Limb (tissue), 2 donors: ENCODE data around the gene DISC1.
A peak's percentile ranks its signal among the peaks of the same experiment; 100 is the strongest.

ENCODE experiments used
- DNase-seq, 2 donors: peaks; one replicate each; pipeline ENCODE4 v3.0.0-alpha.2; 2016; ENCODE audit errors: extremely low spot score in 2 of 2

The DISC1 gene

GRCh38 chr1:231853588-231854207, 227.1 kb downstream of the DISC1 start:
- no peak for DNase-seq

DNA sequence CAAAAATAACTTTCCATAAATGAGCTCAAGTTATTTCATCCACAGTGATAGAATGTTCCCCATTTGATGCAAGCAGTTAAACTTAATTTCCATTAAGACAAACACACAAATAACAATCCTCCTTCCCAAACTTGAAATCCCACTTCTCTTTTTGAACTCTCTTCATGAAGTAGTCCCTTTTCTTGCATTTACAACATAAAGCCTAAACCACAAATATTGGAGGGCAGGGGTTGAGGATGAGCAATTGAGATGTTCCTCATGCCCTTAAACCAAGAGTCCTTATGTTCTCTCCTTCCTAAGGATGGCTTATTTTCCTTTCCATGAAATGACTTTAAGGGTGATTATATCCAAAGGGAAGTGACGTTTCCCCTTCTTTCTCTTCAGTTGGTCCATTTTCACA, 228.8 kb downstream of the DISC1 start:
- no peak for DNase-seq

DNA sequence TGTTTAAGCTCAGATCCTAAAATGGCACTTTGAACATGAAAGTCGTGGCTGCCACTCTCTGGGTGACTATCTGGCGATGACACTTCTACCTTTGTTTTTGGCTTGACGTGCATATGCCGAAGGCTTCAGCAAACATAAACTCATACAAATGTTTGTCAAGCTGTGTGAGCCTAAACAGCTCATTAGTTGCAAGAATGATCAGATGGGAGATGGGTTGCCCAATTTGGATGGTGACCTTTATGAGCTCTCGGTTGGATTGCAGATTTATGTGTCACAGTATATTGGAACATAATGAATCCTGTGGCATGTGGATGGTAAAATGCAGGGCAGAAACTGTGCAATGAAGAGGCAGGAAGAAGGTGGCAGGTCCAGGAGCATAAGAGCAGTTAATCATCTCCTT, 229.3 kb downstream of the DISC1 start:
- DNase-seq: no peak

GRCh38 chr1:231856426-231856825, 229.8 kb downstream of the DISC1 start:
- DNase-seq: no peak

DNA sequence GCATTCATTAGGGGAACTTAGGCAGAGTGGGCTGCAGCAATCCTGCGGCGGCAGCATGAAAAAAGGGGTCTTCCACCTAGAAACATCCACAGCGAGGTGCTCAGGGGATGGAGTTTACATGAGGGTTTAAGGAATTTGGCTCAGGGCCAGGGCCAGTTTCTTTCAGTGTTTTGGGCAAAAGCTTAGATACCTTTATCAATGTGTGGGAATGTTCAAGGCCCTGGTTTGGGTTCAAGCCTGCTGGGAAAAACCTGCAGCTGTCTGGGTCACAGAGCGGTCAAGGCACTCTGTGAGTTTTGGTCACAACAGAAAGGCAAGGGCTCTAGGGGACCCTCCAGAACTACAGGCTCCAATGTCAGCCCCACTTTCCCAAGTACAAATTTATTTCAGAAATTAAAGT, 230.3 kb downstream of the DISC1 start:
- DNase-seq: no peak

- DNase-seq: no peak
Measured at GRCh38 chr1:231857609-231858135, 231.1 kb downstream of the DISC1 start.

DNA sequence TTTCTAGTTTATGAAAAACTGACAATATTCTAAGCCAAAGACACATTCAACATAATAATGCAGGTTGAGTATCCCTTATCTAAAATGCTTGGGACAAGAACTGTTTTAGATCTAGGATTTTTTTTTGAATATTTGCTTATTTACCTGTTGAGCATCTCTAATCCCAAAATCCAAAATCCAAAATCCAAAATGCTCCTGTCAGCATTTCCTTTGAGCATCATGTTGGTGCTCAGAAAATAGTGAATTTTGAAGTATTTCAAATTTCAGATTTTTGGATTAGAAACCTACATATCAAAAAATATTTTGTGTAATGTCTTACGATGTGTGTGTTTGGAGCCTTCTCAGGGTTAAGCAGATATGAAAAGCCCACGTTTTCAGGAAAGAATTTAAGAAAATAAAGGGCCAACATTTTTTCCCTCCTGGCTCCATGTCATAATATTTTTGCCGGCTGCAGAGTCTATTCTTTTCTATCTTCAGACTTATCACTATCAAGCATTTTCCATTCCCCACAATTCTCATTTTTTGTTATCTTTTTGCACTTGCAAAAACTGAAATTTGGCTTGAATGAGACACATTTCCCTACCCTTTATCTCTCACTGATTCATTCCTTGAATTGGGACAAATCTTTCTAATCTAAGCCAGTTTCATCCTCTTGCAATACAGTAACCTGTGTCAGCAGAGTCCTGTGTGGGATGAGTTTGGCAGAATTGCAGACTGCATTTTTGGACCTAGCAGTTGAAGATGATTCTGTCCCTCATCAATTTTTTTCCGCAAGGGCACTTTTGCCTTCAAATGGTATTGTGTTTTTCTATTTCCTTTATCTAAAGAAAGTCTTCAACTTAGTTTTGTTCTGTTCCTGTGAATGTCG, 233.9 kb downstream of the DISC1 start:
- DNase-seq: no peak

- no peak for DNase-seq
Measured at GRCh38 chr1:231861541-231862481, 235.2 kb downstream of the DISC1 start.

DNA sequence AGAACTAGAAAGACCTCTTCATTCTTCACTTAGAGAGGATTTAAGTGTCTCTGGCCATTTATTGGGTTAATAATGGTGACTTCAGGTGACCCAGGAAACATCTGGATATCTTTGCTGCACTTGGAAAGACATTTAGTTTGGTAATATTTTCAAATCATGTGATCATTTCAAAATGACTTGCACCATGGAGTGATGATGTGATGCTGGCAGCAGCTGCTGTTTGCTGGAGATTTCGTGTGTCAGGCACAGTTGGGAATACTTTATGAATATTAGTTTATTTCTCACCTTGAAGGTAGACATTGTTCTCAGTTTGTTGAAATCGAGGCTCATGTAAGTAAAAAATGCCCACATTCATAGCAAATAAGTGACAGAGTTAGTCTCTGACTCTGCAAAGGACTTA, 236.0 kb downstream of the DISC1 start:
- DNase-seq: no peak

DNA sequence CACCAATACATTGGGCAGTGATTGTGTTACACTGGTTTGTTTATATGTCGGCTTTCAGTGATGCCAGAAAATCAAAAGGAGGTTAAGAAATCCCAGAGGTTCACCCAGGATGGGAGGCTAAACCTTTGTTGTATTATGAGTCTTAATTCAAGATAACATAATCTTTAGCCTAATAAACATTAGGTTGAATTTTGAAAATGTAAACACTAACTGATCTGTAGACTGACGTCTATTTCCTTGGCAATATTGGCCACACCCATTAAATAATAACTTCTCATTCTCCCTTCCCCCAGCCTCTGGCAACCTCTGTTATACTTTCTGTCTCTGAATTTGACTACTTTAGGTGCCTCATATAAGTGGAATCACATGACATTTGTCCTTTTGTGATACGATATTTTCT, 238.7 kb downstream of the DISC1 start:
- DNase-seq: no peak

GRCh38 chr1:231866392-231867331, 240.1 kb downstream of the DISC1 start:
- peak; percentile 70 to 71 for DNase-seq

DNA sequence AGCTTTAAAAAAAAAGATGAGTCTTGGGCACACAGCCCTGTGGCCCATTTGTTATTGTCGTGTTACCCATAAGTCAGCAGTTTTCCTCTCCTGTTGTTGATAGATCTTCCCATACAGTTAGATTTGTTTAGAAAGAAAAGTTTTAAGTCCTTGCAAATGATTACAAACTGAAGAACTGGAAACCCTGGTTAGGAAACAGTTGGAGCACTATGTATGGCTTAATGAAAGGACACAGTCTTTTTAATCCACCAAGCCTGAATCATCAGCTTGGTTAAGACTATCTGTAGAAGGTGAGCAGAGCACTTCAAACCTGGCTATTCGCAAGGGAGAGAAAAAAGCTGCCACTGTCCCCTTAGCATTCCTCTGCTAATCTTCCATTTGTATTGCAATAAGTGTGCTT, 241.0 kb downstream of the DISC1 start:
- no peak for DNase-seq

- no peak for DNase-seq
Measured at GRCh38 chr1:231869364-231869763, 242.8 kb downstream of the DISC1 start.

DNA sequence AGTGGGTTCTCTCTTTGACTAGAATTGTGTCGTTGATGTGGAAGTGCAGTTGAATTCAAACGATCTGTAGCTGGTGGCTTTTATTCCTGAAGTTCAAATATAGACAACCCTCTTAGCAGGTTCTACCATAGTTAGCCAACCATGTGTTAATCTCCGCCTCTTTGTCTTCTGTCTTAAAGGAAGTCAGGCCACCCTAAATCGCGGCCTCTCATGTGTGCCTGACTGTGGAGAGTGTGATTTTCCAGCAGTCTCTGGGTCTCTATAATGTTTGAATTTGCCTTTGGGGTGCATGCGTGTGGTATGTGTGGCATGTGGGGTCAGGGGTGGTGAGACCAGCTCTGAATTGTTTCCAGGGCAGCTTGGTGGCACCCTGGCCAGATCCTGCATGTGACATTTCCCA, 244.9 kb downstream of the DISC1 start:
- no peak for DNase-seq

DNA sequence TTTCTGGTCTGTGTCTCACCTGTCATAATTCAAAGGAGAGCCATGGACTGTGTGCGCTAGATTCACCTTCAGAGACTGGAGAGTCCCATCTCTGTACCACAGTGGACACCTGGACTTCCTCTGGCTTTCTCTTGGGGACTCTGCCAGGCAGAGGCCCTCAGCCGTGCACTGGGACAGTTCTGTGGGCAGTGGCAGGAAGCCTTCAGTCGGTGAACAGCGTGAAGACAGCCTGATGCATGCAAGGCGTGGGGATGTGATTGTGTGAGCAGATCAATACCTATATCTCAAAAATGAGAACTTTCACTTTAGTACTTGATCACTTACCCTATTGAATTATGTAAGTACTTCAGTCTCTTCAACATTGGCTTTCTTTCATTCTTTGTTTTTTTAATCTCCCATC, 245.3 kb downstream of the DISC1 start:
- DNase-seq: no peak

DNA sequence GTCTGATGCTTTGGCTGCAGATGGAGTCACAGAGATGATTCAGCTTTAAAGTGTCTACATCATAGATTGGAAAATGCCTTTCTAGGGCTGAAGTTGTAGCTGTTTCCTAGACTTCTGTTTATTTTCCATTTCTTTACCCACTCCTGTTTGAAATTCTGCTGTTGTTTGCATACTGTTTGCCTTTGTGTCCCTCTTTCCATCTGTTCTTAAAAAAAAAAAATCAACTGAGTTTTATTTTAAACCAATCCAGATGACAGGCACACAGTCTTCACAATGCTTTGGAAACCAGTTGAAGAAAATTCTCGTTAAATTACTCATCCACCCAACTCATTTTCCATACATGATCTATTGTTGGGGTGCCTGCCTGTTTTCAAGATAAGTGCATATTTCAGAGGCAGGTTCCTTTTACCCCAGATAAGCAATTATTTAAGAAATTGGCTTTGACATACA, 245.9 kb downstream of the DISC1 start:
- no peak for DNase-seq

- DNase-seq: no peak
Measured at GRCh38 chr1:231878737-231879136, 252.1 kb downstream of the DISC1 start.

GRCh38 chr1:231879296-231879695, 252.7 kb downstream of the DISC1 start:
- no peak for DNase-seq

- DNase-seq: no peak
Measured at GRCh38 chr1:231882333-231882732, 255.7 kb downstream of the DISC1 start.

GRCh38 chr1:231882790-231883189, 256.2 kb downstream of the DISC1 start:
- no peak for DNase-seq

GRCh38 chr1:231883382-231883781, 256.8 kb downstream of the DISC1 start:
- DNase-seq: no peak
